GM19023 (cell line): ENCODE data around the gene ARL15.
"Not testable (repeated sequence)": the region's sequence is repeated elsewhere in the genome, so short reads cannot be mapped to it uniquely, and the experiment has no call there.

Experiments used
- ATAC-seq: cut with Tn5 transposase; IDR thresholded peaks from one replicate; pipeline ENCODE4 v1.9.1; 2021; ENCODE audit warnings: mild to moderate bottlenecking, moderate library complexity; ENCODE audit not compliant: unreplicated experiment

Gene ARL15

GRCh38 chr5:54103871-54104270 lies 206.5 kb downstream of the ARL15 start:
- no peak for ATAC-seq

- no peak for ATAC-seq
Observed at GRCh38 chr5:54098267-54098666, 212.1 kb downstream of the ARL15 start.

- no peak for ATAC-seq
Observed at GRCh38 chr5:54095969-54096368, 214.4 kb downstream of the ARL15 start.

- ATAC-seq: no peak
Observed at GRCh38 chr5:54094706-54095105, 215.7 kb downstream of the ARL15 start.

GRCh38 chr5:54093861-54094260 lies 216.5 kb downstream of the ARL15 start:
- no peak for ATAC-seq

- ATAC-seq: no peak
Observed at GRCh38 chr5:54093081-54093492, 217.3 kb downstream of the ARL15 start.

GRCh38 chr5:54091307-54092130 lies 218.9 kb downstream of the ARL15 start:
- ATAC-seq: no peak

- no peak for ATAC-seq
Observed at GRCh38 chr5:54090495-54091120, 219.8 kb downstream of the ARL15 start.

- no peak for ATAC-seq
Observed at GRCh38 chr5:54088081-54088480, 222.3 kb downstream of the ARL15 start.

GRCh38 chr5:54087436-54087835 lies 222.9 kb downstream of the ARL15 start:
- ATAC-seq: no peak

GRCh38 chr5:54086191-54086590 lies 224.2 kb downstream of the ARL15 start:
- ATAC-seq: no peak

- no peak for ATAC-seq
Observed at GRCh38 chr5:54084696-54085095, 225.7 kb downstream of the ARL15 start.

GRCh38 chr5:54083851-54084250 lies 226.5 kb downstream of the ARL15 start:
- no peak for ATAC-seq

GRCh38 chr5:54083245-54083644 lies 227.1 kb downstream of the ARL15 start:
- no peak for ATAC-seq

- no peak for ATAC-seq
Observed at GRCh38 chr5:54081415-54081814, 229.0 kb downstream of the ARL15 start.

- ATAC-seq: no peak
Observed at GRCh38 chr5:54080831-54081230, 229.5 kb downstream of the ARL15 start.

- ATAC-seq: no peak
Observed at GRCh38 chr5:54073735-54074134, 236.6 kb downstream of the ARL15 start.

- no peak for ATAC-seq
Observed at GRCh38 chr5:54073131-54073530, 237.2 kb downstream of the ARL15 start.

- no peak for ATAC-seq
Observed at GRCh38 chr5:54066433-54066832, 243.9 kb downstream of the ARL15 start.

- ATAC-seq: no peak
Observed at GRCh38 chr5:54063817-54064216, 246.6 kb downstream of the ARL15 start.

GRCh38 chr5:54062958-54063357 lies 247.4 kb downstream of the ARL15 start:
- ATAC-seq: no peak

- not testable (repeated sequence) for ATAC-seq
Observed at GRCh38 chr5:54060919-54061318, 249.5 kb downstream of the ARL15 start.
